H9 (cell line): Measurements from ENCODE around the gene PSMD1. TPM values are rescaled to one million over a fixed set of nuclear protein-coding genes. Genes with fewer than 3 reads are reported as not detected.

Experiments used
- DNase-seq: peaks from one replicate; pipeline ENCODE4 v3.0.0-alpha.2; 2017
- H2AFZ ChIP-seq: one replicate; pipeline ENCODE4 v1.6.1; 2013; ENCODE audit warnings: mild to moderate bottlenecking, low read length, control low read depth, moderate library complexity
- H2AK5ac ChIP-seq: 2 replicates; pipeline ENCODE4 v1.6.1; 2013; ENCODE audit warnings: low read length, control low read depth, mixed read lengths; ENCODE audit not compliant: insufficient read length
- H2BK120ac ChIP-seq: one replicate; pipeline ENCODE4 v1.6.1; 2013; ENCODE audit warnings: low read depth, mild to moderate bottlenecking, low read length, control low read depth, inconsistent platforms; ENCODE audit not compliant: poor library complexity, severe bottlenecking
- H2BK12ac ChIP-seq: 2 replicates; pipeline ENCODE4 v1.6.1; 2013; ENCODE audit warnings: low read length, control low read depth, mixed read lengths, low read depth; ENCODE audit not compliant: insufficient read length
- H2BK15ac ChIP-seq: 2 replicates; pipeline ENCODE4 v1.6.1; 2013; ENCODE audit warnings: low read depth, low read length, control low read depth
- H2BK20ac ChIP-seq: one replicate; pipeline ENCODE4 v1.6.1; 2013; ENCODE audit warnings: low read depth, mild to moderate bottlenecking, low read length, control low read depth, inconsistent platforms; ENCODE audit not compliant: poor library complexity, severe bottlenecking
- H2BK5ac ChIP-seq: 2 replicates; pipeline ENCODE4 v1.6.1; 2013; ENCODE audit warnings: low read length, control low read depth, mixed read lengths; ENCODE audit not compliant: insufficient read length
- H3K14ac ChIP-seq: 2 replicates; pipeline ENCODE4 v1.6.1; 2013; ENCODE audit warnings: low read length, control low read depth; ENCODE audit not compliant: insufficient read depth
- H3K18ac ChIP-seq: 2 replicates; pipeline ENCODE4 v1.6.1; 2013; ENCODE audit warnings: low read depth, mild to moderate bottlenecking, mixed read lengths, low read length, control low read depth; ENCODE audit not compliant: insufficient read length
- H3K23ac ChIP-seq: 2 replicates; pipeline ENCODE4 v1.6.1; 2013; ENCODE audit warnings: low read length, control low read depth, mixed read lengths, low read depth; ENCODE audit not compliant: insufficient read length
- H3K23me2 ChIP-seq: 2 replicates; pipeline ENCODE4 v1.6.1; 2013; ENCODE audit warnings: low read depth, mild to moderate bottlenecking, mixed read lengths, low read length, control low read depth; ENCODE audit not compliant: insufficient read length, poor library complexity, severe bottlenecking
- H3K27ac ChIP-seq: 2 replicates; pipeline ENCODE4 v1.5.1; 2013; ENCODE audit warnings: low read length, control low read depth, mixed read lengths, low read depth; ENCODE audit not compliant: insufficient read length
- H3K27me3 ChIP-seq: 2 replicates; pipeline ENCODE4 v1.6.1; 2013; ENCODE audit warnings: low read length, control low read depth, inconsistent platforms; ENCODE audit not compliant: insufficient read depth
- H3K4ac ChIP-seq: 2 replicates; pipeline ENCODE4 v1.6.1; 2013; ENCODE audit warnings: low read depth, mild to moderate bottlenecking, control low read depth, inconsistent platforms, low read length, moderate library complexity
- H3K4me1 ChIP-seq: 2 replicates; pipeline ENCODE4 v1.6.1; 2013; ENCODE audit warnings: low read length, control low read depth, inconsistent platforms; ENCODE audit not compliant: insufficient read depth
- H3K4me2 ChIP-seq: 2 replicates; pipeline ENCODE4 v1.6.1; 2013; ENCODE audit warnings: low read length, control low read depth, mixed read lengths; ENCODE audit not compliant: insufficient read length, insufficient read depth
- H3K56ac ChIP-seq: 2 replicates; pipeline ENCODE4 v1.6.1; 2013; ENCODE audit warnings: low read depth, mild to moderate bottlenecking, mixed read lengths, low read length, control low read depth; ENCODE audit not compliant: insufficient read length
- H3K79me1 ChIP-seq: 2 replicates; pipeline ENCODE4 v1.6.1; 2013; ENCODE audit warnings: low read depth, mild to moderate bottlenecking, moderate library complexity, low read length, control low read depth, inconsistent platforms; ENCODE audit not compliant: insufficient read depth, poor library complexity, severe bottlenecking
- H3K79me2 ChIP-seq: 2 replicates; pipeline ENCODE4 v1.6.1; 2013; ENCODE audit warnings: low read length, control low read depth, inconsistent platforms; ENCODE audit not compliant: insufficient read depth
- H3K9ac ChIP-seq: 2 replicates; pipeline ENCODE4 v1.6.1; 2013; ENCODE audit warnings: low read length, control low read depth, mixed read lengths; ENCODE audit not compliant: insufficient read length; ENCODE audit errors: extremely low read depth
- H3K9me3 ChIP-seq: one replicate; pipeline ENCODE4 v1.6.1; 2013; ENCODE audit warnings: low read depth, low read length, inconsistent platforms; ENCODE audit not compliant: control insufficient read depth
- H3T11ph ChIP-seq: one replicate; pipeline ENCODE4 v1.6.1; 2013; ENCODE audit warnings: mild to moderate bottlenecking, low read length, control low read depth, inconsistent platforms
- H4K20me1 ChIP-seq: one replicate; pipeline ENCODE4 v1.6.1; 2013; ENCODE audit not compliant: control insufficient read depth, insufficient read length, insufficient read depth
- H4K5ac ChIP-seq: 2 replicates; pipeline ENCODE4 v1.6.1; 2013; ENCODE audit warnings: low read depth, mild to moderate bottlenecking, mixed read lengths, low read length, control low read depth; ENCODE audit not compliant: insufficient read length
- H4K8ac ChIP-seq: replicated peaks from 2 replicates; pipeline ENCODE4 v1.6.1; 2013; ENCODE audit warnings: low read length, control low read depth, mixed read lengths, low read depth; ENCODE audit not compliant: insufficient read length
- H4K91ac ChIP-seq: 2 replicates; pipeline ENCODE4 v1.6.1; 2013; ENCODE audit warnings: low read depth, mild to moderate bottlenecking, moderate library complexity, mixed read lengths, low read length, control low read depth; ENCODE audit not compliant: insufficient read length
- H3K27ac Mint-ChIP-seq, 3 experiments: 2 replicates in 2 of 3; 3 replicates in 1 of 3; pipeline ENCODE4 v1.8.0; 2020 to 2021; ENCODE audit warnings: mixed read lengths in 3 of 3, mild to moderate bottlenecking in 1 of 3, moderate library complexity in 1 of 3
- H3K27me3 Mint-ChIP-seq: 2 replicates; pipeline ENCODE4 v1.8.0; 2021; ENCODE audit warnings: low read depth, mild to moderate bottlenecking, moderate library complexity, mixed read lengths
- H3K36me3 Mint-ChIP-seq, 3 experiments: 2 replicates in 2 of 3; 3 replicates in 1 of 3; pipeline ENCODE4 v1.8.0; 2020 to 2021; ENCODE audit warnings: low read depth in 3 of 3, mixed read lengths in 3 of 3; ENCODE audit not compliant: insufficient read depth in 1 of 3
- H3K4me1 Mint-ChIP-seq, 2 experiments: 2 replicates each; pipeline ENCODE4 v1.8.0; 2020; ENCODE audit warnings: mixed read lengths in 2 of 2
- H3K4me3 Mint-ChIP-seq, 2 experiments: 2 replicates in 1 of 2; 3 replicates in 1 of 2; pipeline ENCODE4 v1.8.0; 2020 to 2021; ENCODE audit warnings: mild to moderate bottlenecking in 2 of 2, mixed read lengths in 2 of 2, moderate library complexity in 1 of 2
- H3K9me3 Mint-ChIP-seq, 2 experiments: 2 replicates in 1 of 2; 3 replicates in 1 of 2; pipeline ENCODE4 v1.8.0; 2020; ENCODE audit warnings: mild to moderate bottlenecking in 2 of 2, mixed read lengths in 2 of 2, moderate library complexity in 1 of 2
- WGBS: extraction: QIAGEN DNeasy Blood & Tissue Kit; methylation state at CpG from one replicate; pipeline ENCODE4 v1.1.7; 2013; ENCODE audit warnings: missing lambda C conversion rate, low lambda C conversion rate, mixed read lengths; ENCODE audit not compliant: insufficient read length; ENCODE audit errors: extremely low coverage; 5-methylcytosine and 5-hydroxymethylcytosine counted together
- total RNA-seq: library from RNA; stranded (reverse); gene quantifications from 2 replicates; pipeline ENCODE4 v1.2.1, GENCODE V29; 2021
- TF ChIP-seq, protein P1 (sequence below): fragments of 200-600 bp; sonication (generic); conservative IDR thresholded peaks from 3 replicates; pipeline ENCODE4 v1.8.0; 2021; ENCODE audit warnings: antibody characterized with exemption, mild to moderate bottlenecking

The PSMD1 gene
- total RNA-seq, 1 experiment from 2014 or later, result 166 TPM

DNA sequence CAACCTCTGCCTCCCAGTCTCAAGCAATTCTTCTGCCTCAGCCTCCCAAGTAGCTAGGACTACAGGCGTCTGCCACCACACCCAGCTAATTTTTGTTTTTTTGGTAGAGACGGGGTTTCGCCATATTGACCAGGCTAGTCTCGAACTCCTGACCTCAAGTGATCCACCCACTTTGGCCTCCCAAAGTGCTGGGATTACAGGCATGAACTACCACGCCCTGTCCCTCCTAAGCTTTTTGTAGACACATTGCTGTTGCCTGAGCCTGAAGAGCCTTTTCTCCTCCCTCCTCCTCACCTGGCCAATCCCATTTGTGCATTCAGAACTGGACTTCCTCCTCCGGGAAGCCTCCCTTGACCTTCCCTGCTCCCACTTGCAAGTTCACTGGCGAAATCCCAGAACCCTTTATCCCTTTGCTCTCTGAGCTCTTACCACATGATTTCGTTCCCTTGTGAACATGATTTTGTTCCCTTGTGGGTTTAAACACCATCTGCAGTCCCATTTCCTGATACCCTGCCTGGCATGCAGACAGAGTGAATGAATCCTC lies 16.8 kb upstream of the PSMD1 start:
- no peak overlapping the region for H2BK15ac ChIP-seq
- DNase-seq, result no peak
- H3K9me3 ChIP-seq, result no peaks in the 10 kb centered on the region
- H4K5ac ChIP-seq, result no peak overlapping the region
- H3K4me1 ChIP-seq, result no peaks in the 10 kb centered on the region; the same call in 1 of the 2 replicates
- H3T11ph ChIP-seq, result no peak overlapping the region
- peaks cover 10% of the 10 kb centered on the region for H3K23me2 ChIP-seq
- H2BK5ac ChIP-seq, result no peak overlapping the region
- no peak overlapping the region for H3K27ac ChIP-seq
- Mint-ChIP-seq H3K27ac (no peak overlapping the region), H3K27me3 (peaks cover 63% of the 10 kb centered on the region), H3K9me3 (no peaks in the 10 kb centered on the region), H3K4me3 (peak overlapping the region in 1 of 2 experiments; percentile 13; a peak in 2 of 5 replicates), H3K4me1 (peaks cover 8 to 15% of the 10 kb centered on the region in 2 experiments; a peak in 3 of 4 replicates), H3K36me3 (no peaks in the 10 kb centered on the region)
- H4K8ac ChIP-seq, result no peak overlapping the region
- H2AK5ac ChIP-seq, result no peak overlapping the region
- H3K23ac ChIP-seq, result no peak overlapping the region
- H3K4me2 ChIP-seq, result no peak overlapping the region
- no peaks in the 10 kb centered on the region for H4K20me1 ChIP-seq
- H3K14ac ChIP-seq, result no peak overlapping the region
- H2AFZ ChIP-seq, result no peak overlapping the region
- no CpG with 5 or more reads among the region's 8 CpGs for WGBS
- no peak overlapping the region for H3K9ac ChIP-seq
- no peak overlapping the region for H2BK12ac ChIP-seq
- no peak overlapping the region for H3K4ac ChIP-seq
- no peak overlapping the region for H2BK120ac ChIP-seq
- H3K18ac ChIP-seq, result no peak overlapping the region
- no peaks in the 10 kb centered on the region for H3K79me2 ChIP-seq
- no peaks in the 10 kb centered on the region for H3K79me1 ChIP-seq
- H2BK20ac ChIP-seq, result no peak overlapping the region
- TF ChIP-seq, protein P1, sequence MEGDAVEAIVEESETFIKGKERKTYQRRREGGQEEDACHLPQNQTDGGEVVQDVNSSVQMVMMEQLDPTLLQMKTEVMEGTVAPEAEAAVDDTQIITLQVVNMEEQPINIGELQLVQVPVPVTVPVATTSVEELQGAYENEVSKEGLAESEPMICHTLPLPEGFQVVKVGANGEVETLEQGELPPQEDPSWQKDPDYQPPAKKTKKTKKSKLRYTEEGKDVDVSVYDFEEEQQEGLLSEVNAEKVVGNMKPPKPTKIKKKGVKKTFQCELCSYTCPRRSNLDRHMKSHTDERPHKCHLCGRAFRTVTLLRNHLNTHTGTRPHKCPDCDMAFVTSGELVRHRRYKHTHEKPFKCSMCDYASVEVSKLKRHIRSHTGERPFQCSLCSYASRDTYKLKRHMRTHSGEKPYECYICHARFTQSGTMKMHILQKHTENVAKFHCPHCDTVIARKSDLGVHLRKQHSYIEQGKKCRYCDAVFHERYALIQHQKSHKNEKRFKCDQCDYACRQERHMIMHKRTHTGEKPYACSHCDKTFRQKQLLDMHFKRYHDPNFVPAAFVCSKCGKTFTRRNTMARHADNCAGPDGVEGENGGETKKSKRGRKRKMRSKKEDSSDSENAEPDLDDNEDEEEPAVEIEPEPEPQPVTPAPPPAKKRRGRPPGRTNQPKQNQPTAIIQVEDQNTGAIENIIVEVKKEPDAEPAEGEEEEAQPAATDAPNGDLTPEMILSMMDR, result no peak
- H3K56ac ChIP-seq, result no peak overlapping the region
- no peak overlapping the region for H4K91ac ChIP-seq
- H3K27me3 ChIP-seq, result peaks cover 25% of the 10 kb centered on the region
